GM19240 (cell line): Measurements from ENCODE around the gene HLX.

Experiments used
- DNase-seq: peaks from one replicate; pipeline ENCODE4 v3.0.0; 2011; ENCODE audit warnings: low spot score; ENCODE audit not compliant: insufficient read length

HLX gene

GRCh38 chr1:220882061-220882891, 3.0 kb downstream of the HLX start:
- no peak for DNase-seq

DNA sequence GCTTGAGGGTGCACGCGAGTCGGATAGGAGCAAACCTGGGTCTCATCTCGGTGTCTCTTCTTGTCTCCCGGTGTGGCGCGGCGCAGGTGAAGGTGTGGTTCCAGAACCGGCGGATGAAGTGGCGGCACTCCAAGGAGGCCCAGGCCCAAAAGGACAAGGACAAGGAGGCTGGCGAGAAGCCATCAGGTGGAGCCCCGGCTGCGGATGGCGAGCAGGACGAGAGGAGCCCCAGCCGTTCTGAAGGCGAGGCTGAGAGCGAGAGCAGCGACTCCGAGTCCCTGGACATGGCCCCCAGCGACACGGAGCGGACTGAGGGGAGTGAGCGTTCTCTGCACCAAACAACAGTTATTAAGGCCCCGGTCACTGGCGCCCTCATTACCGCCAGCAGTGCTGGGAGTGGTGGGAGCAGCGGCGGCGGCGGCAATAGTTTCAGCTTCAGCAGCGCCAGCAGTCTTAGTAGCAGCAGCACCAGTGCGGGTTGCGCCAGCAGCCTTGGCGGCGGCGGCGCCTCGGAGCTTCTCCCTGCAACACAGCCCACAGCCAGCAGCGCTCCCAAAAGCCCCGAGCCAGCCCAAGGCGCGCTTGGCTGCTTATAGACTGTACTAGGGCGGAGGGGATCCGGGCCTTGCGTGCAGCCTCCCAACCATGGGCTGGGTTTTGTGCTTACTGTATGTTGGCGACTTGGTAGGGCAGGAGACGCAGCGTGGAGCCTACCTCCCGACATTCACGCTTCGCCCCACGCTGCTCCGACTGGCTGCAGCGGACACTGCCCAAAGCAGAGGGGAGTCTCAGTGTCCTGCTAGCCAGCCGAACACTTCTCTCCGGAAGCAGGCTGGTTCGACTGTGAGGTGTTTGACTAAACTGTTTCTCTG, 5.1 kb downstream of the HLX start:
- no peak for DNase-seq

DNA sequence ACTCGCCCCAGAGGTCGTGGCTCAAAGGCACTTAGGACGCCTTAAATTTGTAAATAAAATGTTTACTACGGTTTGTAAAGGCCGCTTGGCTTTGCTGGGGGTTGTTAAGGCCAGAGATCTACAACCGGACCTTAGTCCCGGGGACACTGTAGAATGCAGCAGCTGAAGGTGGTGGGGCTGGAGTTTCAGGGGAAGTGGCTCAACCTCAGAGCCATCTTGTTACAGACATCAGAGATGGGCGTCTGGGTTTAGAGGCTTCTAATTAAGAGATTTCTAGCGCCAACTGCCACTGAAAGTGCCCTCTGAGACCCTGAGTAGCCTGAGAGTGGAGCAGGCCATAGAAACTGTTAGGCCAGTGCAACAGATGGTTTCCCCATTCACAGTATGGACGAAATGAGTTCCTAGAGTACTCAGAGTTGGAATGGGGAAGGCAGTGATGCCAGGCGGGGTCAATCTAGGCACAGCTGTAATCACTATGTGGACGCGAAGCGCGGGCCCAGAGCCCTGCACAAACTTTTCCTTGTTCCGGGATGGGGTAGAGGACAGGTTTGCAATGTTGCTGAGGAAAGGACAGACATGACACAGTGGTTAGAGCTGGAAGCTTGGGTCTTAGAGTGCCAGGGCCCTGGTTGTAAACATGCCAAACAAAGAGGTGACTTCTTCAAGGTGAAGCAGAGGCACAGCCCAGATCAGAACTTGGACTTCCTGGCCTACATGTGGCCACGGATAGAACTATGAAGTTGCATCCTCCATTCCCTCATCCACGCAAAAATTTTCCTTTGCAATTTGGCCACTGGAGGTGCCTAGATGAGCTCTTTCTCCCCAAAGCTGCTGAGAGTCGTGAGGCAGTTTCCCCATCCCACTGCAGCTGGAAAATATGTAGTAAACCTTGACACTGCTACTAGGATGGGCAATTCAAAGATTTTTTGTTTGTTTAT, 6.0 kb downstream of the HLX start:
- no peak for DNase-seq

DNA sequence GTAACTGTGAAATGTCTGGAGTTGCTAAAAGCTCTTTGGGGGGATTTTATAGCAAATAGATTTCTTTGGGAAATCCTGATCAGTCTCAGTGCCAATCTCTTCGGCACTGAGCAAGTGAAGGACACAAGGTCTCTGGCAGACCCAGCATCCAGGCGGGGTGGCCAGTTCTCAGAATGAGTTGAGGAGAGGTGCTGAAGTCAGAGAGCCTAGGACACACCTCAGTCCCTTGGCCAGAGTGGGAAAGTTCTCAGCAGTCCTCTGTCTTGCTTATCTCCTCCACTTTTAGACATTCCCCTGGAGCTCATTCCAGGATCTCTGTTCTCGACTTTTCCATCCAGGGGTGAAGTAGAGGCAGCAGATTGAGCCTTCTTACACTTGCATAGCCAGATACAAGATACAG, 6.7 kb downstream of the HLX start:
- no peak for DNase-seq

DNA sequence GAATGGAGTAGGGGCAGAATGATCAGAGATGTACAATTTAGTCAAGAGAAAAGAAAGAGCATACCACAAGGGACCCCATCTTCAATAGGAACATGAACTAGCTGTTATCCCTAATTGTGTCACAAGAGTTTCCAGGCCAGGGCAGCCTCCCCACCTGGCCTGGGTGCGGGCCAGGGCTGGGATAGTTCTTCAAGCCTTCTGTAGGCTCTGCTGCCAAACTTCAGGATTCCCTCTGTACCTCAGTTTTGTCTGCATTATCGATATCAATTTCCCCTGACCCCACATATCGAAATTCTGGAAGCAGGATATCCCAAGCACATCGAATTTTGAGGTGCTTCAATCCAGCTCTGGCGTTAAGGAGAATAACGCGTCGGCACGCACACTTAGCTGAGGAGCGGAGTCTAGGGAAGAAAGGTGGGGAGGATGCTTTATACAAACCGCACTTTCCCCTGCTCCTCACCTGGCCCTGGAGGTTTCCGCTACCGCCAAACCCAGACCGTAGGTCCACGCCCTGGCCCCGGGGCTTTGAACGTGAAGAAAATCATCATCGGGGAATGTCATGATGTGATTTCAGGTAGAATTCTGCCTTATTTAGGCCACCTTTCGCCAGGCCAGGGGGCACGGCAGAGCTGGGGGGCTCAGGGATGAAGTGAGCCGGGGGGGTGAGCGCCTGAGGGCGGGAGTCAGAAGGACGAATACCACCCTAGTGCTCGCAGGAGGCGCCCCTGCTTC, 7.4 kb downstream of the HLX start:
- no peak for DNase-seq

GRCh38 chr1:220887202-220887519, 7.9 kb downstream of the HLX start:
- DNase-seq = no peak

- DNase-seq = no peak
Observed at GRCh38 chr1:220887520-220888416, 8.5 kb downstream of the HLX start.

DNA sequence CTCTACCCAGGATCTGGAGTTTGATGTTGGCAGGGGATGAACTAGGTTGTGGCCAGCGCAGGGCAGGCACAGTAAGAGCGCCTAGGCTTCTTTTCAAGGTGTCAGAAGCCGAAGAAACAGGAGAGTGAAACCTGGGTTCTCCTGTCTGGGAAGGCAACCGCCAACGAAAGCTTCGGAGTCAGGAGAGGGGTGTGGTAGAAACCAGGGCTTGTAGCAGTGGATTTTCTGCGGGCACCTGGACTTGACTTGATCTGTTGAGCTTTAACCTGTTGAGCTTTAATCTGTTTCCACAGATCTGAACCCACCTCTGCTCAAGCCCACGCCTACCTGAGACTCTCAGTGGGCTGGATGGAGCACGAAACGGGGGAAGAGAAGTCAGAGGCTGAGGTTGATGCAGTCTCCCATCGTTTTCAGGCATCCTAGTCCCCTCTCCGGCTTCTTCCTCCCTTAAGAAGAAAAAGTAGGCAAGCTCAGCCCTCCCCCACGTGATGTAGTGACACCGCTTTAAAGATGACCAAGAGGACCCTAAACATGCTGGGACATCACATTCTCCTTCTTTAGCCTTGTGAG, 9.3 kb downstream of the HLX start:
- DNase-seq = no peak

- no peak for DNase-seq
Observed at GRCh38 chr1:220889333-220889732, 10.1 kb downstream of the HLX start.

- no peak for DNase-seq
Observed at GRCh38 chr1:220889848-220890287, 10.6 kb downstream of the HLX start.

GRCh38 chr1:220890602-220891001, 11.4 kb downstream of the HLX start:
- DNase-seq = no peak

DNA sequence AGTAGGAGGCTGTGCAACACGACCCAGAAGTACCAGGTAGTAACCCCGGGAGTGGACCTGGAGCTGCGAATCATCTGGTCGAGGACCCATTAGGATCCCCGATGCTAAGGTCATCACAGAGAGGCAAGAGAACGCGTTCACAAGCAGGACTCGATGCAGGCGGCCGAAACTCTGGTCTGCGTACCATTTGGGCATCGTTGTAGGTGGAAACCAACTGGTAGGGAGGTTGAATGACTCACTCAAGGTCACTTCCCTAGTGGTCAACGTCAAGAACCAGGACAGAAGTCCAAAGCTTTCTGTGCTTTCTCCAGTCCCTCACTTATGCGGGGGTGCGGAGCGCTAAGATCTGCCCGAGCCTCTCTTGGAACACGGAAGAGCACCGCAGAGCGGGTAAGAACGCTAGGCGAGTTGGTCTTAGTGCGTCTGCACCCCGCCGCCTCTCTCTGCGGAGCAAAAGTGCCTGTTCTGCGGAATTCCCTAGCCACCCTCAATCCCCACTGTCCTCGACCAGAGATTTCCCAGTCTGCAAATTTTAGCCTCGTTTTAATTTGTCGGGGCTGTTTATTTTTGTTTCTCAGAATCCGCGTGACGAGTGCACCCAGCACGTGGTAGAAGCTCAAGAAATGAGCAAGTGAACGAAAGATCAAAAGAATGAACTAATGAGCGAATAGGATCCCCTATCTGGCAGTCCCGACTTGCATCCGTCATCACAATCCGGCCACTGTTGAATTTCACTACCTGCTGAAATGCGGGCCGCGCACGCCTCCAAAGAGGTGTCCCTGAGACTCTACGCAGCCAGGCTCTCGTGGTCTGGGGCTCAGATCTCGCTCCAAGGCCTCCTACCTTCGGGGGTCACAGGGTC, 12.2 kb downstream of the HLX start:
- no peak for DNase-seq

DNA sequence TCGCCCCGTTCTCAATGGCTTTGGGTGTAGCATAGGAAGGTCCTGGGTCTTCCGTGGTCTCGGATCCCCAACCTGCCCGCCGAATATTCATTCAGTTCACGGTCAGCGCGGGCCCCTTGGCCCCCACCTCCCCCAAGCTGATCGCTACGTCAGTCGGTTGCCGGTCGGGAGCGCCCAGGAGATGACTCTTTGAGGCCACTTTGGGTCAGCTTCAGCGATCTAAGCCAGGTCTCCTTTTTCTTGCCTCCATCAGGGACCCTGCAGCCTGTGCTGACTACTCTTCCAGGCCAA, 12.8 kb downstream of the HLX start:
- no peak for DNase-seq

GRCh38 chr1:220892997-220893700, 13.9 kb downstream of the HLX start:
- DNase-seq = no peak

DNA sequence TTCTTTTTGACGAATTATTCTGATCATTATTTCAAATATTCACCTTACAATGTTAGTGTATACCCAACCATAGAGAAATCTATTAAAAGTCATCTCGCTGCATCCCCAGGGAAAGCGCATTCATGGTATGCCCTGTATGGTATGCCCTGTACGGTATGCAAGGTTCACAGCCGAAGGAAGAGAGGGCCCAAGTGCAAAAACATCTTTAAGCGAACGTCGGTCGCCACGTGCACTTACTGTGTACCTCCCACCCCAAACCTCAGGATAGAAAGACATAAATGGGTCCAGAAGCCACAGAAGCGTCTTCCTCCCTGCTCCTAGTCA, 14.4 kb downstream of the HLX start:
- no peak for DNase-seq

GRCh38 chr1:220894025-220894923, 15.0 kb downstream of the HLX start:
- no peak for DNase-seq

DNA sequence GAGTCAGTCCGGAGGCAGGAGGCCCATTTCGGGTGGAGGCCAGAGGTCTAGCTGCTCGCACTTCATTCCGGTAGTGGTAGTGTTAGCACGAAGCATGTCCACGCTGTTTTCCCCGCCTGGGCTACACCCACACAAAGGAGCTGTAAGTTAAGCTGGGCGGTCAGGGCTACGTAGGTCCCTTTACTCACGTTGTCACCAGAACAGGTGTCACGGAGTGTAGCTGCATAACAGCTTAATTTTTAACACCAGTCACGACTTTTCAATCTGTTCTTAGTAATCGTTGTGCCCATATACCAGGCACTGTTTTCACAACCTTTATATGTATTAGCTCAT, 15.6 kb downstream of the HLX start:
- DNase-seq = no peak
